Pancreas (tissue), 10 donors: ENCODE measurements around the gene DOCK1. TPM values are rescaled to one million over a fixed set of nuclear protein-coding genes. Genes with fewer than 3 reads are reported as not detected.

ENCODE experiments used
- ATAC-seq, 4 donors: fragments of 200-7000 bp; cut with Tn5 transposase; one replicate each; pipeline versions ENCODE4 v1.8.0 to v1.9.1; 2020; ENCODE audit warnings: mild to moderate bottlenecking in 4 of 4, moderate library complexity in 4 of 4
- DNase-seq, 6 donors: peaks; one replicate each; pipeline ENCODE4 v3.0.0-alpha.2; 2020
- FAIRE-seq: peaks from 2 replicates; lab custom pipeline; 2012; peaks lifted over from hg19 to GRCh38; lab: Jason Lieb, UNC
- H3K27ac ChIP-seq, 4 donors: fragments of 200-600 bp; sonication (generic); 1 replicate in 3 of 4; 2 replicates in 1 of 4; pipeline versions ENCODE4 v1.5.0 to v1.8.0; 2020
- H3K27me3 ChIP-seq, 4 donors: fragments of 200-600 bp; one replicate each; pipeline ENCODE4 v1.8.0; 2021
- H3K36me3 ChIP-seq, 3 donors: fragments of 200-600 bp; sonication (generic) in 1 of 3; one replicate each; pipeline versions ENCODE4 v1.5.0 to v1.8.0; 2020 to 2021
- H3K4me1 ChIP-seq, 3 donors: fragments of 200-600 bp; one replicate each; pipeline ENCODE4 v1.8.0; 2021
- H3K4me3 ChIP-seq, 4 donors: fragments of 200-600 bp; sonication (generic) in 2 of 4; one replicate each; pipeline versions ENCODE4 v1.5.0 to v1.8.0; 2020 to 2021
- H3K9me3 ChIP-seq, 4 donors: fragments of 200-600 bp; one replicate each; pipeline ENCODE4 v1.8.0; 2021
- CTCF ChIP-seq, 4 donors: fragments of 200-600 bp; sonication (generic) in 3 of 4; IDR thresholded peaks; one replicate each; pipeline versions ENCODE4 v1.5.0 to v1.8.0; 2021; ENCODE audit warnings: antibody characterized with exemption in 4 of 4
- WGBS, 2 donors: extraction: QIAGEN DNeasy Blood & Tissue Kit; methylation state at CpG; one replicate each; pipeline ENCODE4 v1.1.7; 2013; 5-methylcytosine and 5-hydroxymethylcytosine counted together
- intact Hi-C, 3 donors: fragments of 100-400 bp; cut with DNase I; formaldehyde crosslinking; loops; one replicate each; pipeline versions ENCODE4 v1.11.1 to v1.14.2; 2022
- polyA plus RNA-seq, 2 donors: library from polyadenylated mRNA; stranded (reverse); fragments of 200-250 nt; gene quantifications; one replicate each; pipeline ENCODE4 v1.2.3, GENCODE V29; 2013
- total RNA-seq, 6 donors: library from RNA; stranded (reverse); fragmentation: NEBNext Ultra II Directional in 4 of 6; extraction: Animal tissue kit (Norgen Biotek cat#: 25700) in 4 of 6; gene quantifications; one replicate each; pipeline versions ENCODE4 v1.2.1 to v1.2.4, GENCODE V29; 2021 to 2023
- donor health status: healthy with polysubstance abuse.
- donor health status: DM: no; HTN: no; CAD: no; lungs with moderate emphysema.
- donor health status: DM: no; HTN: no; CAD: no.
- donor health status: control.
- donor health status: control.
- donor health status: Bipolar disorder and iron deficiency.
- donor health status: DM: yes; HTN: yes; CAD: no.
- donor health status: DM: no; HTN: no; CAD: no.
- donor health status: DM: no; HTN: no; CAD: no.
- donor health status: DM: yes; HTN: yes; CAD: no.

The DOCK1 gene
- total and polyA plus RNA-seq, 8 donors, result 12.1 to 38.6 (median 24.2) TPM

- Histone ChIP-seq H3K27ac (no peak overlapping the region), H3K4me3 (no peak overlapping the region), H3K27me3 (no peaks in the 10 kb centered on the region), H3K9me3 (no peaks in the 10 kb centered on the region), H3K4me1 (no peaks in the 10 kb centered on the region), H3K36me3 (no peaks in the 10 kb centered on the region)
- FAIRE-seq (no peak), ATAC-seq (no peak), DNase-seq (no peak)
- no peak for TF ChIP-seq CTCF (IDR thresholded peaks at IDR 0.05)
- intact Hi-C loops, result no loop called here
- 85 to 88% methylated on average over 4 of the region's 4 CpGs for WGBS, 2 donors
These were observed 427.4 kb downstream of the DOCK1 start for GRCh38 chr10:127332631-127333030.

GRCh38 chr10:127337801-127338200 is 432.6 kb downstream of the DOCK1 start:
- DNase-seq (no peak), ATAC-seq (peak in 3 of 4 donors; percentile 19 to 63 (median 44)), FAIRE-seq (no peak)
- no peaks in the 10 kb centered on the region for H3K4me1 ChIP-seq
- intact Hi-C loops, result no loop called here
- TF ChIP-seq CTCF (IDR thresholded peaks at IDR 0.05), result no peak
- WGBS, 2 donors, result 89% methylated on average over 11 of the region's 11 CpGs
- H3K27me3 ChIP-seq, result no peaks in the 10 kb centered on the region
- no peak overlapping the region for H3K27ac ChIP-seq
- no peaks in the 10 kb centered on the region for H3K9me3 ChIP-seq
- H3K4me3 ChIP-seq, result no peak overlapping the region
- no peaks in the 10 kb centered on the region for H3K36me3 ChIP-seq

GRCh38 chr10:127338399-127339110 is 433.3 kb downstream of the DOCK1 start:
- no peak for DNase-seq
- no peaks in the 10 kb centered on the region for H3K4me1 ChIP-seq
- intact Hi-C loops, result no loop called here
- TF ChIP-seq CTCF (IDR thresholded peaks at IDR 0.05), result no peak
- 85% methylated on average over 10 of the region's 10 CpGs for WGBS, 2 donors
- H3K9me3 ChIP-seq, result no peaks in the 10 kb centered on the region
- peak in 1 of 4 donors; percentile 32 for ATAC-seq
- no peak overlapping the region for H3K4me3 ChIP-seq
- H3K27me3 ChIP-seq, result no peaks in the 10 kb centered on the region
- no peaks in the 10 kb centered on the region for H3K36me3 ChIP-seq
- no peak for FAIRE-seq
- H3K27ac ChIP-seq, result no peak overlapping the region

- intact Hi-C loops, result no loop called here
- WGBS, 2 donors, result 93 to 97% methylated on average over 6 of the region's 6 CpGs
- DNase-seq (no peak), FAIRE-seq (no peak), ATAC-seq (no peak)
- H3K9me3 ChIP-seq, result no peaks in the 10 kb centered on the region
- H3K4me3 ChIP-seq, result no peak overlapping the region
- TF ChIP-seq CTCF (IDR thresholded peaks at IDR 0.05), result no peak
- no peak overlapping the region for H3K27ac ChIP-seq
- H3K27me3 ChIP-seq, result no peaks in the 10 kb centered on the region
- peaks cover 0 to 13% (median 0%) of the 10 kb centered on the region in 3 donors for H3K36me3 ChIP-seq
- H3K4me1 ChIP-seq, result no peaks in the 10 kb centered on the region
These were observed 438.6 kb downstream of the DOCK1 start for GRCh38 chr10:127343821-127344220.

GRCh38 chr10:127344346-127344745 is 439.1 kb downstream of the DOCK1 start:
- DNase-seq (no peak), FAIRE-seq (no peak), ATAC-seq (no peak)
- no peak for TF ChIP-seq CTCF (IDR thresholded peaks at IDR 0.05)
- 89 to 94% methylated on average over 6 of the region's 6 CpGs for WGBS, 2 donors
- H3K27me3 ChIP-seq, result no peaks in the 10 kb centered on the region
- H3K36me3 ChIP-seq, result peaks cover 0 to 13% (median 0%) of the 10 kb centered on the region in 3 donors
- no peaks in the 10 kb centered on the region for H3K4me1 ChIP-seq
- H3K9me3 ChIP-seq, result no peaks in the 10 kb centered on the region
- H3K27ac ChIP-seq, result no peak overlapping the region
- no peak overlapping the region for H3K4me3 ChIP-seq
- intact Hi-C loops, result no loop called here
